Peyer's patch (tissue), 4 donors: ENCODE data around the gene LRRC4B. TPM values are rescaled to one million over a fixed set of nuclear protein-coding genes. Genes with fewer than 3 reads are reported as not detected.

ENCODE experiments used
- DNase-seq, 3 donors: peaks; one replicate each; pipeline ENCODE4 v3.0.0-alpha.2; 2017 to 2019
- H3K27ac ChIP-seq, 4 donors: fragments of 200-600 bp; sonication (generic); one replicate each; pipeline ENCODE4 v1.5.1; 2016 to 2019
- H3K27me3 ChIP-seq, 2 donors: fragments of 200-600 bp; sonication (generic); one replicate each; pipeline ENCODE4 v1.5.1; 2019
- H3K36me3 ChIP-seq, 3 donors: fragments of 200-600 bp; sonication (generic); one replicate each; pipeline ENCODE4 v1.5.1; 2016 to 2019
- H3K4me1 ChIP-seq, 4 donors: fragments of 200-600 bp; sonication (generic); one replicate each; pipeline ENCODE4 v1.5.1; 2016 to 2019
- H3K4me3 ChIP-seq, 4 donors: fragments of 200-600 bp; sonication (generic); 1 replicate in 3 of 4; 2 replicates in 1 of 4; pipeline ENCODE4 v1.5.1; 2016 to 2019; ENCODE audit warnings: mild to moderate bottlenecking in 1 of 4
- H3K9me3 ChIP-seq, 4 donors: fragments of 200-600 bp; sonication (generic); one replicate each; pipeline ENCODE4 v1.5.1; 2016 to 2019; ENCODE audit warnings: mild to moderate bottlenecking in 1 of 4
- POLR2A ChIP-seq, 2 donors: fragments of 450-650 bp; IDR thresholded peaks; one replicate each; pipeline ENCODE4 v1.5.1; 2017; ENCODE audit warnings: antibody characterized with exemption in 2 of 2, mild to moderate bottlenecking in 2 of 2, moderate library complexity in 2 of 2
- total RNA-seq, 4 donors: library from RNA; depleted of rRNA; stranded (reverse); fragments of >200 nt; gene quantifications; one replicate each; pipeline ENCODE4 v1.1.0, GENCODE V29; 2016
- TF ChIP-seq, protein P1 (sequence below), 6 experiments: fragments of 450-650 bp in 4 of 6; fragments of 200-600 bp in 2 of 6; sonication (generic) in 1 of 6; IDR thresholded peaks; one replicate each; pipeline ENCODE4 v1.5.1; 2017 to 2019; ENCODE audit warnings: antibody characterized with exemption in 6 of 6, mild to moderate bottlenecking in 3 of 6, moderate library complexity in 1 of 6

LRRC4B gene
- total RNA-seq, 4 donors from 2014 or later = 0.35 to 2.0 (median 1.4) TPM

DNA sequence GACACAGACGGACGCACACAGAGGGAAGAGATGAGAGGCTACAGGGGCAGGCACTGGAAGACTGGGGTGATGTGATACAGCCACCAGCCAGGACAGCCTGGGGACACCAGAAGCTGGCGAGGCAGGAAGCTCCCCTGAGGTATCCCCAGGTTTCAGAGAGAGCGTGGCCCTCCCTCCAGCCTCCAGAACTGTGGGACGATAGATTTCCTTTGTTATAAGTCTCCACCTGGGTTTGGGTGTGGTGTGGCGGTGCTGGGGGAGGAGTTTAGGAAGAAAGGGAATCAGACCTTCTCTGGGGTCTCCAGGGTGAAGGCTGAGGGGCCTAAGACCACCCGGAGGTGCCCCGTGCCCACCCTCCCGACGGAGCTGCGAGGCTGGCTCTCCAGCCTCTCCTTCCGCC, 51.8 kb downstream of the LRRC4B start:
- Histone ChIP-seq H3K4me1 (no peaks in the 10 kb centered on the region), H3K27ac (no peak overlapping the region), H3K4me3 (no peak overlapping the region), H3K9me3 (no peaks in the 10 kb centered on the region), H3K27me3 (no peaks in the 10 kb centered on the region), H3K36me3 (no peaks in the 10 kb centered on the region)
- no peak for DNase-seq
- TF ChIP-seq, protein P1, sequence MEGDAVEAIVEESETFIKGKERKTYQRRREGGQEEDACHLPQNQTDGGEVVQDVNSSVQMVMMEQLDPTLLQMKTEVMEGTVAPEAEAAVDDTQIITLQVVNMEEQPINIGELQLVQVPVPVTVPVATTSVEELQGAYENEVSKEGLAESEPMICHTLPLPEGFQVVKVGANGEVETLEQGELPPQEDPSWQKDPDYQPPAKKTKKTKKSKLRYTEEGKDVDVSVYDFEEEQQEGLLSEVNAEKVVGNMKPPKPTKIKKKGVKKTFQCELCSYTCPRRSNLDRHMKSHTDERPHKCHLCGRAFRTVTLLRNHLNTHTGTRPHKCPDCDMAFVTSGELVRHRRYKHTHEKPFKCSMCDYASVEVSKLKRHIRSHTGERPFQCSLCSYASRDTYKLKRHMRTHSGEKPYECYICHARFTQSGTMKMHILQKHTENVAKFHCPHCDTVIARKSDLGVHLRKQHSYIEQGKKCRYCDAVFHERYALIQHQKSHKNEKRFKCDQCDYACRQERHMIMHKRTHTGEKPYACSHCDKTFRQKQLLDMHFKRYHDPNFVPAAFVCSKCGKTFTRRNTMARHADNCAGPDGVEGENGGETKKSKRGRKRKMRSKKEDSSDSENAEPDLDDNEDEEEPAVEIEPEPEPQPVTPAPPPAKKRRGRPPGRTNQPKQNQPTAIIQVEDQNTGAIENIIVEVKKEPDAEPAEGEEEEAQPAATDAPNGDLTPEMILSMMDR (IDR thresholded peaks at IDR 0.05) = no peak
- TF ChIP-seq POLR2A (IDR thresholded peaks at IDR 0.05) = no peak

DNA sequence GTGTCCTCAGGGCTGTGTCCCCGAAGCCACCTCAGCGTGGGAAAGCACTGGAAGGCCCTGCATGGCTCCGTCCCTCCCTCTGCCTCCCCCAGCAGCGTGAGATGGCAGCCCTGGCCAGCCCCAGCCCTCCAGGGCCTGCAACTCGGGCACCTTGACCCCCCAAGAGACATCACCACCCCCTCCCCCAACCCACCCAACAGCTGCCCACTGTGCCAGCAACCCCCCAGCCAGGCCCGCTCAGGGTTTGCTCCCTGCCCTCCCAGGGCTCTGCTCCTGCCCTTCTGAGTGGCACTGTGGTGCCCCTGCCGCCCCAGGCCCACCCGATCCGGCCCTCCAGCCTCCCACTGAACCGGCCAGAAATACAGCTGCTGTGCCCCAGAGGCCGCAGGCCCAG, 53.1 kb downstream of the LRRC4B start:
- Histone ChIP-seq H3K36me3 (no peaks in the 10 kb centered on the region), H3K4me1 (peaks cover 0 to 6% (median 3%) of the 10 kb centered on the region in 4 donors), H3K27ac (no peak overlapping the region), H3K4me3 (no peak overlapping the region), H3K9me3 (no peaks in the 10 kb centered on the region), H3K27me3 (no peaks in the 10 kb centered on the region)
- TF ChIP-seq, protein P1 (IDR thresholded peaks at IDR 0.05) = no peak
- TF ChIP-seq POLR2A (IDR thresholded peaks at IDR 0.05) = no peak
- no peak for DNase-seq

DNA sequence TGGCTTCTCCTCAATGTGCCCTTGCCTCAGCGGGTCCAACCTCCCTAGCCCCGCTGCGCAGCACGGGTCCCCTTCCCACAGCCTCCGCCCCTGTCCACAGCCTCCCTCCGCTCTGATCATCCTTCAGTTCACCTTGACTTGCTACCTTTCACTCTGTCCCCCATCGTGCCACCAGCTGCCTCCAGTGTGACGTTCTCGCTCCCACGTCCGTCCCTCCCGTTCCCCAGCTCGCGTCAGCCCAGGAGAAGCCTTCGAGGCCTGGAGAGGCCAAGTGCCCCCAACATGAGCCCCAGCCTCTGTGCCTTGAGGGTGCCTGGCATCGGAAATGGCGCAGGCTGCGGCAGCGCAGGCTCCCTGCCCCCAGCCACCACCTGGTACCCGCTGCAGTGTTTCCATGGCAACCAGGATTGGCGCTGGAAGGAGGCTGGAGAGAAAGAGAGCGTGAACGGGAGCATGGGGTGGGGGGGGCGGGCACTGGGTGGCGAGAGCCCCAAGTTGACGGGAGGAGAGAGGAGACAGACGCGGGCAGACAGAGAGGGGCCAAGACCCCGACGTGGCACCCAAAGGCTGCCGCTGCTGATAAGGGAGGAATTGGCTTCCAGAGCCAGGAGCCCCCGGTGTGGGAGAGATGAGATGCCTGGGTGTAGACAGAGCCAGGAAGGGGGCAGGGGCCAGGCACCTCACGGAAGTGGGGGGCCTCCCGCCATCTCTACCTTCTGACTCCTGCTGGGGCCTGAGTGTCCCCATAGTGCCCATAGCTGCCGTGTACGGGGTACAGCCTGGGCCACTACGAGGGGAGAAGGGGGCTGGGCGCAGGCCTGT, 53.7 kb downstream of the LRRC4B start:
- Histone ChIP-seq H3K4me3 (no peak overlapping the region), H3K9me3 (no peaks in the 10 kb centered on the region), H3K27ac (no peak overlapping the region), H3K36me3 (no peaks in the 10 kb centered on the region), H3K27me3 (no peaks in the 10 kb centered on the region), H3K4me1 (peaks cover 0 to 8% (median 3%) of the 10 kb centered on the region in 4 donors)
- TF ChIP-seq, protein P1 (IDR thresholded peaks at IDR 0.05) = no peak
- no peak for TF ChIP-seq POLR2A (IDR thresholded peaks at IDR 0.05)
- no peak for DNase-seq

DNA sequence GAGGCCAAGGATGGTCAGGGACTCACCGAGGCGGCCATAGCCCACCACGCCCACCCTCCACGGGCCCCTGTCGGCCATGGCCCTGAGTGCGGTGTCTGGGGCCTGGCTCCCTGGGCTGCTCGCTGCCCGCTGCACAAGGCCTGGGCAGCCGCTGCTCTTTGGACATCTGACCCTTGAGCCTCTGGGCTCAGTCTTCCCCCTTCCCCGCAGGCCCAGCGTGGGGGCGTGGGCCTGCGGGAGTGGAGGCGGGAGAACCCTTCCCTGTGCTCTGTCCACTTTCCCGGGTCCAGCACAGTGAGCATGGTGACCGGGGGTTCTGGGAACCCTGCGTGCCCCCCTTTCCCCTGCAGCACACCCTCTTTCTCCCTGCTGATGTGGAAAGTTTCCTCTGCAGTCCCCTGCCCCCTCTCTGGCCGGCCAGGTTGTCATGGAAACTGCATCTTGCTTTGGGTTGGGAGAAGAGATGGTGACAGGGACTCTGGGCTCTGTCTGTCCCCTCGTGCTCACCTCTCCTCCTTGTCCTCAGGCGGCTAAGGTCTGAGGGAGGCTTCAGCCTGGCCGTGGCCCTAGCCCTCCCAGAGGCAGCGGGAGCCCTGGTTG, 54.4 kb downstream of the LRRC4B start, which contains the start of gene ASPDH:
TSS of gene ASPDH (minus strand) at position 168 of the 600 bp plus-strand sequence. CDS start at position 78, 90 bp downstream.
- TF ChIP-seq, protein P1 (IDR thresholded peaks at IDR 0.05) = no peak
- TF ChIP-seq POLR2A (IDR thresholded peaks at IDR 0.05) = peak in 1 of 2 donors; percentile 41
- H3K4me1 ChIP-seq = peaks cover 0 to 8% (median 3%) of the 10 kb centered on the region in 4 donors
- peak in 1 of 3 donors; percentile 60 for DNase-seq
- H3K9me3 ChIP-seq = no peaks in the 10 kb centered on the region
- H3K27me3 ChIP-seq = no peaks in the 10 kb centered on the region
- no peak within 1 kb of the TSS for H3K27ac ChIP-seq
- no peaks in the 10 kb centered on the region for H3K36me3 ChIP-seq
- H3K4me3 ChIP-seq = peak within 1 kb of the TSS in 2 of 4 donors; percentile 27 to 34

DNA sequence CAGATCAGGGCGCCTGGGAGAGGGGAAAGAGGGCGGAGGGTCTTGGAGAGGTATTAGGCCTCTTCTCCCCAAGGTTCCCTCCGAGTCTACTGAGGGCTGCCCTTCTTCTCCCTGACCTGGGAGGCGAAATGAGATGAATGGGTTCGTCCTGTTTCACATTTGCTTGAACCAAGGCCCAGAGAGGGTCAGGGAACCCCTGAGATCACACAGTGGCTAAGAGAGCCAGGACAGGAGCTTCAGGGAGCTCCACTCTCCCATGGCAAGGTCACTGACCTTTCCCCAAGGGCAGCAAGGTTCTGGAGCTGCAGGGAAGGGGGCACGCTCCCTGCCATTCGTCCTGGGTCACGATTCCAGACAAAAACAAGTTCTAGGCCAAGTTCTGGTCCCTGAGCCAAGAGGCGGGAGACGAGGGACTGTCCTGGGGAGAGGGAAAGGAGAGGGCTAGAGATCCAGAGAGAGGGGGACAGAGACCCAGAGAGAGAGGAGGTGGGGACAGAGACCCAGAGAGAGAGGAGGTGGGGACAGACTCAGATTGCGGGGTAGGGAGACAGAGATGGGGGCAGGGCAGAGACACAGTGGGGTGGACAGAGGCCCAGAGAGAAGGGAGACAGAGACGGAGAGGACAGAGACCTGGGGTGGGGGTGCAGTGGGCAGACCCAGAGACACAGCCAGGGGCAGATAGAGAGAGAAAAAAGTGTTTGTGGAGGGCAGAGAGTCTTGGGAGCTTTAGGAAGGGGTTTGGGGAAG, 55.1 kb downstream of the LRRC4B start:
- no peaks in the 10 kb centered on the region for H3K27me3 ChIP-seq
- H3K36me3 ChIP-seq = no peaks in the 10 kb centered on the region
- peak overlapping the region in 2 of 4 donors; percentile 27 to 34 for H3K4me3 ChIP-seq
- no peaks in the 10 kb centered on the region for H3K9me3 ChIP-seq
- H3K4me1 ChIP-seq = peaks cover 0 to 8% (median 3%) of the 10 kb centered on the region in 4 donors
- no peak overlapping the region for H3K27ac ChIP-seq
- DNase-seq = peak in 1 of 3 donors; percentile 38
- TF ChIP-seq, protein P1 (IDR thresholded peaks at IDR 0.05) = no peak
- TF ChIP-seq POLR2A (IDR thresholded peaks at IDR 0.05) = no peak
